GM12873 (cell line): ENCODE results near the gene GPC2.

Source experiments
- CTCF ChIP-seq: IDR thresholded peaks from 2 replicates; pipeline ENCODE4 v1.5.1; 2012; ENCODE audit warnings: low read depth, mild to moderate bottlenecking, moderate library complexity, low read length, control low read depth; ENCODE audit not compliant: insufficient read depth; ENCODE audit errors: missing control alignments

Gene GPC2

GRCh38 chr7:100119970-100120732, 57.0 kb downstream of the GPC2 start:
- no peak for TF ChIP-seq CTCF
